Pancreas (tissue), 10 donors: ENCODE measurements around the gene RXYLT1. TPM values are rescaled to one million over a fixed set of nuclear protein-coding genes. Genes with fewer than 3 reads are reported as not detected.

ENCODE experiments used
- ATAC-seq, 4 donors: fragments of 200-7000 bp; cut with Tn5 transposase; one replicate each; pipeline versions ENCODE4 v1.8.0 to v1.9.1; 2020; ENCODE audit warnings: mild to moderate bottlenecking in 4 of 4, moderate library complexity in 4 of 4
- DNase-seq, 6 donors: peaks; one replicate each; pipeline ENCODE4 v3.0.0-alpha.2; 2020
- FAIRE-seq: peaks from 2 replicates; lab custom pipeline; 2012; peaks lifted over from hg19 to GRCh38; lab: Jason Lieb, UNC
- H3K27ac ChIP-seq, 4 donors: fragments of 200-600 bp; sonication (generic); 1 replicate in 3 of 4; 2 replicates in 1 of 4; pipeline versions ENCODE4 v1.5.0 to v1.8.0; 2020
- H3K27me3 ChIP-seq, 4 donors: fragments of 200-600 bp; one replicate each; pipeline ENCODE4 v1.8.0; 2021
- H3K36me3 ChIP-seq, 3 donors: fragments of 200-600 bp; sonication (generic) in 1 of 3; one replicate each; pipeline versions ENCODE4 v1.5.0 to v1.8.0; 2020 to 2021
- H3K4me1 ChIP-seq, 3 donors: fragments of 200-600 bp; one replicate each; pipeline ENCODE4 v1.8.0; 2021
- H3K4me3 ChIP-seq, 4 donors: fragments of 200-600 bp; sonication (generic) in 2 of 4; one replicate each; pipeline versions ENCODE4 v1.5.0 to v1.8.0; 2020 to 2021
- H3K9me3 ChIP-seq, 4 donors: fragments of 200-600 bp; one replicate each; pipeline ENCODE4 v1.8.0; 2021
- WGBS, 2 donors: extraction: QIAGEN DNeasy Blood & Tissue Kit; methylation state at CpG; one replicate each; pipeline ENCODE4 v1.1.7; 2013; 5-methylcytosine and 5-hydroxymethylcytosine counted together
- intact Hi-C, 3 donors: fragments of 100-400 bp; cut with DNase I; formaldehyde crosslinking; loops; one replicate each; pipeline versions ENCODE4 v1.11.1 to v1.14.2; 2022
- polyA plus RNA-seq, 2 donors: library from polyadenylated mRNA; stranded (reverse); fragments of 200-250 nt; gene quantifications; one replicate each; pipeline ENCODE4 v1.2.3, GENCODE V29; 2013
- total RNA-seq, 6 donors: library from RNA; stranded (reverse); fragmentation: NEBNext Ultra II Directional in 4 of 6; extraction: Animal tissue kit (Norgen Biotek cat#: 25700) in 4 of 6; gene quantifications; one replicate each; pipeline versions ENCODE4 v1.2.1 to v1.2.4, GENCODE V29; 2021 to 2023
- TF ChIP-seq, protein P1 (sequence below), 4 donors: fragments of 200-600 bp; sonication (generic) in 3 of 4; IDR thresholded peaks; one replicate each; pipeline versions ENCODE4 v1.5.0 to v1.8.0; 2021; ENCODE audit warnings: antibody characterized with exemption in 4 of 4
- donor health status: healthy with polysubstance abuse.
- donor health status: DM: no; HTN: no; CAD: no; lungs with moderate emphysema.
- donor health status: DM: no; HTN: no; CAD: no.
- donor health status: control.
- donor health status: control.
- donor health status: Bipolar disorder and iron deficiency.
- donor health status: DM: yes; HTN: yes; CAD: no.
- donor health status: DM: no; HTN: no; CAD: no.
- donor health status: DM: no; HTN: no; CAD: no.
- donor health status: DM: yes; HTN: yes; CAD: no.

Gene RXYLT1
- total and polyA plus RNA-seq, 8 donors = 8.1 to 13.3 (median 11.9) TPM

GRCh38 chr12:63766498-63766897 is 13.2 kb upstream of the RXYLT1 start:
- intact Hi-C loops = no loop called here
- 70 to 76% methylated on average over 1 of the region's 1 CpG for WGBS, 2 donors
- TF ChIP-seq, protein P1, sequence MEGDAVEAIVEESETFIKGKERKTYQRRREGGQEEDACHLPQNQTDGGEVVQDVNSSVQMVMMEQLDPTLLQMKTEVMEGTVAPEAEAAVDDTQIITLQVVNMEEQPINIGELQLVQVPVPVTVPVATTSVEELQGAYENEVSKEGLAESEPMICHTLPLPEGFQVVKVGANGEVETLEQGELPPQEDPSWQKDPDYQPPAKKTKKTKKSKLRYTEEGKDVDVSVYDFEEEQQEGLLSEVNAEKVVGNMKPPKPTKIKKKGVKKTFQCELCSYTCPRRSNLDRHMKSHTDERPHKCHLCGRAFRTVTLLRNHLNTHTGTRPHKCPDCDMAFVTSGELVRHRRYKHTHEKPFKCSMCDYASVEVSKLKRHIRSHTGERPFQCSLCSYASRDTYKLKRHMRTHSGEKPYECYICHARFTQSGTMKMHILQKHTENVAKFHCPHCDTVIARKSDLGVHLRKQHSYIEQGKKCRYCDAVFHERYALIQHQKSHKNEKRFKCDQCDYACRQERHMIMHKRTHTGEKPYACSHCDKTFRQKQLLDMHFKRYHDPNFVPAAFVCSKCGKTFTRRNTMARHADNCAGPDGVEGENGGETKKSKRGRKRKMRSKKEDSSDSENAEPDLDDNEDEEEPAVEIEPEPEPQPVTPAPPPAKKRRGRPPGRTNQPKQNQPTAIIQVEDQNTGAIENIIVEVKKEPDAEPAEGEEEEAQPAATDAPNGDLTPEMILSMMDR (IDR thresholded peaks at IDR 0.05) = no peak
- ATAC-seq = no peak
- Histone ChIP-seq H3K36me3 (no peaks in the 10 kb centered on the region), H3K27me3 (no peaks in the 10 kb centered on the region), H3K4me3 (no peak overlapping the region), H3K9me3 (no peaks in the 10 kb centered on the region), H3K4me1 (no peaks in the 10 kb centered on the region), H3K27ac (no peak overlapping the region)
- DNase-seq = no peak
- FAIRE-seq = no peak

DNA sequence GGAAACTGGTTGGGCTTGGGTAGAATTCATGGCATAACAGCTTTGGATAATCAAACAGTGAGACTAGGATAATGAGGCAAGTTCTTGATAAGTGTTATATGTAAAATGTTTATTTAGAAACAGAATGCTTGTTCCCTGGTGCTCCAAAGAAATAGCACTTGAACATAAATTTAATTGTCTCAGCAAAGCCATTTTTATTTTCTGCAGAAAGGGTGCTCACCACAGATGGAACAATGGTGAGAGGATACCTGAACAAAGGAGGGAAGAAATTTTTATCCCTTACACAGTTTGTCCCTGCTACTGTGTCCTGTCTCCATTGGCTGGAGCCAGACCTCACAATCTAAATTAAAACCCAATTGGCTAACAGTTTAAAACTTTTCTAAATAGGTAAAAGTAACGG is 9.3 kb upstream of the RXYLT1 start:
- TF ChIP-seq, protein P1 (IDR thresholded peaks at IDR 0.05) = no peak
- Histone ChIP-seq H3K27ac (no peak overlapping the region), H3K4me1 (no peaks in the 10 kb centered on the region), H3K9me3 (no peaks in the 10 kb centered on the region), H3K4me3 (no peak overlapping the region), H3K27me3 (no peaks in the 10 kb centered on the region), H3K36me3 (no peaks in the 10 kb centered on the region)
- intact Hi-C loops = no loop called here
- ATAC-seq (no peak), DNase-seq (no peak), FAIRE-seq (no peak)
- WGBS, 2 donors = 92 to 94% methylated on average over 1 of the region's 1 CpG

GRCh38 chr12:63777340-63777739 is 2.4 kb upstream of the RXYLT1 start:
- no peak overlapping the region for H3K27ac ChIP-seq
- no peak overlapping the region for H3K4me3 ChIP-seq
- H3K4me1 ChIP-seq = peaks cover 8 to 10% (median 9%) of the 10 kb centered on the region in 3 donors
- no peaks in the 10 kb centered on the region for H3K27me3 ChIP-seq
- FAIRE-seq (no peak), DNase-seq (no peak), ATAC-seq (no peak)
- WGBS, 2 donors = 86 to 88% methylated on average over 1 of the region's 1 CpG
- intact Hi-C loops = no loop called here
- no peaks in the 10 kb centered on the region for H3K36me3 ChIP-seq
- H3K9me3 ChIP-seq = no peaks in the 10 kb centered on the region
- TF ChIP-seq, protein P1 (IDR thresholded peaks at IDR 0.05) = no peak

DNA sequence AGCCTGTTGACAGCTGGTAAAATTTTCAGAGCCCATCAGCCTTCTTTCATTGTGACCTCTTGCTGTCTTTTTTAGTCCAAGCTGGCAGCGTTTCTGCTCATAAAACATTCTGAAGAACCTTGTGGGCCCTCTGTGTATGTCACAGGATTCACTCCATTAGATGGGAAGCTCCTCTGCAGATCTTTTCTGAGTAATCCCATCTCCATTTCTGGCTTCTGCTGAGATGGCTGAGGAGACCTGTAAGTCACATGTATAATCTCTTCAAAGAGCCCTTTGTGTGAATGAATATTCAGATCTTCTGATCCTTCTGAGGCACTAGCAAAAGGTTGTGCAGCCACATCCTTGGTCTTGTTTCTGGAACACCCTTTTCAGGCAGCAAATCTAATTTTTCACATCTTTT is 2.8 kb downstream of the RXYLT1 start:
- WGBS, 2 donors = 92 to 96% methylated on average over 1 of the region's 1 CpG
- no peak for FAIRE-seq
- Histone ChIP-seq H3K36me3 (peaks cover 0 to 16% (median 0%) of the 10 kb centered on the region in 3 donors), H3K27me3 (no peaks in the 10 kb centered on the region), H3K27ac (no peak overlapping the region), H3K4me3 (no peak overlapping the region), H3K9me3 (no peaks in the 10 kb centered on the region), H3K4me1 (peaks cover 8 to 10% (median 9%) of the 10 kb centered on the region in 3 donors)
- TF ChIP-seq, protein P1 (IDR thresholded peaks at IDR 0.05) = no peak
- intact Hi-C loops = no loop called here
- no peak for DNase-seq
- ATAC-seq = no peak

GRCh38 chr12:63787306-63787705 is 7.6 kb downstream of the RXYLT1 start:
- TF ChIP-seq, protein P1 (IDR thresholded peaks at IDR 0.05) = no peak
- 96 to 97% methylated on average over 3 of the region's 3 CpGs for WGBS, 2 donors
- FAIRE-seq (no peak), ATAC-seq (no peak), DNase-seq (no peak)
- intact Hi-C loops = no loop called here
- Histone ChIP-seq H3K4me1 (no peaks in the 10 kb centered on the region), H3K9me3 (no peaks in the 10 kb centered on the region), H3K36me3 (peaks cover 0 to 16% (median 0%) of the 10 kb centered on the region in 3 donors), H3K27me3 (no peaks in the 10 kb centered on the region), H3K27ac (no peak overlapping the region), H3K4me3 (no peak overlapping the region)
